GM19397 (cell line): Measurements from ENCODE around the gene RAD51B.

Experiments used
- ATAC-seq: cut with Tn5 transposase; IDR thresholded peaks from one replicate; pipeline ENCODE4 v1.9.1; 2021; ENCODE audit warnings: mild to moderate bottlenecking, moderate library complexity; ENCODE audit not compliant: unreplicated experiment

RAD51B gene

DNA sequence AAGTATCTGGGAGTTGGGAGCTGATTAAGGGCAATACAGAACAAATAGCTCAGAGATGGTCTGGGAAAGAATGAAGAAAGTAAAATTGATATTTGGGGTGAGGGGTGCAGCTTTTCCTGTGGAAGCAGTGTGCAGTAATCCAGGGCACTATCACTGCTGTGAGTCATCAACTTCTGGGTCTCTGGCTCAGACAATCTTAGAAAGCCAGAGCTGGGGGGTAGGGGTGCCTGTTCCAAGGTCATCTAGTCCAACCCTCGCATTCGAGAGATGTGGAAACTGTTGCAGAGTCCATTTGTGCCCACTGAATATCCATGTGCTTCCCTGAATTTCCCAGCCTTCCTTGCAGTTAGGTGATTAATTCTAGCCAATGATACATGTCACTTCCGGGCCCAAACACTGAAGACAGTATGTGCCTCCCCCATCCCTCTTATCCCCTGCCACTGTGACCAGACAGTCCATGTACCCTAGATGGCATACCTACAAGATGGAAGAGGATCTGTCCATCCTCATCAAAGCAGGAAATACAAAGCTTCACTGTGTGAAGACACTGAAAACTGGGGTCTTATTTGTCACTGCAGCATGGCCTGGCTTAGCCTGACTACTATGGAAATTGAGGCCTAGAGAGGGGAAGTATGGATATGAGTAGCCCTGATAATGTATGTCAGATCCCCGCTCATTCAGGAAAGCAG is 921.4 kb downstream of the RAD51B start:
- ATAC-seq: no peak

DNA sequence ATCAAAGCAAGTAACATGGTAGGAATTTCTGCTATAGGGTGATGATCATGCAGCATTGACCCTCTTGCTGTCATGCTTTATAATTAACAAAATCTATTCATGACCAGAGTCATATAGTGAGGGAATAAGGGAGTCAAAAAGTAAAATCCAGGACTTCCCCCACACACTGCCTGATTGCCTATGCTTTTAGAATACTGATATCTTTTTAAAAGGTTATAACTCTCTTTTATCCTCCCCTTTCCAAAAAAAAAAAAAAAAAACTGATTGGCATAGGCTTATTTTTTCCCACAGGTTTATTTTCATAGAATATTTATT is 921.9 kb downstream of the RAD51B start:
- no peak for ATAC-seq

DNA sequence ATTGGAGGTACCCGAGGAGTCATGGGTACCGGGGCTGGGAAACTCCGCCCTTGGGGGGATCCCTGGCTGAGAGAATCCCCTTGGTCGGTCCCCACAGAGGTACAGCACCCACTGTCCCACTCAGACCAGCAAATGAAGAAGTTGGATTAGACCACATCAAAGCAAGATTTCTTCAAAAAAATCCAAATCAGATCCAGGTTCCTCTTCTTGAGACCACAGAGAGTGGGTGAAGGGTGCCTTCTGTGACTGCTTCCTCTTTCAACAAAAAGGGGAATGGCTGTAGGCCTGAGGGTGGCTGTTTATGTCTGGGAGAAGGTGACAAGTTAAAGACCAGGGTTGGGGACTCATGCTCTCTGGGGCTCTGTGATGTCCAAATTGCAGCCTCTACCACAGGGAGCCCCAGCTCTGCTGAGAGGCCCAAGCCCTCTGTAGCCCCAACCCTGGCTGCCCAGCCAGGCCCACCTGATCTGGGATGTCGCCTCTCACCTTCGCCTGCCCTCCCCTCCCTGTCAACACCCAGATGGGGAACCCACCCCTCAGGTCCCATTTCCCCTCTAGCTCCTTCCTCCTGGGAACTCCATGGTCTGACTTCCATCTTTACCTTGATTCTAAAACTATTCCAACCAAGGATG is 922.4 kb downstream of the RAD51B start:
- ATAC-seq: peak; percentile 71

DNA sequence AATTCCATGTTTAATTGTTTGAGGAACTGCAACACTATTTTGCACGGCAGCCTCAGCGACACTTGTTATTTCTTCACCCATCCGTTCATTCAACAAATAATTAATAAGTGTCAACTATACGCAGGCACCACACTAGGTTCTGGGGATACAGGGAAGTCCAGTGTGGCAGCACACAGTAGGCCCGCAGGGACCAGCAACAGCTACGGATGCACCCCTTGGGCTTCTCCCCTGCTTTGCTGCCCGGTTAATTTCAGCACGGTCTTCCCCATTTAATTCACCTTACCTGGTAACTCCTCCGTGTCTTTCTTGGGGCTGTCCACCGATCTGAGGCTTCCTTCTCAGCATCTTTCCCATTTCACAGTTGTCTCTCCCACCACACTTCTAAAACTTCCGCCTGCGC is 925.0 kb downstream of the RAD51B start:
- no peak for ATAC-seq

DNA sequence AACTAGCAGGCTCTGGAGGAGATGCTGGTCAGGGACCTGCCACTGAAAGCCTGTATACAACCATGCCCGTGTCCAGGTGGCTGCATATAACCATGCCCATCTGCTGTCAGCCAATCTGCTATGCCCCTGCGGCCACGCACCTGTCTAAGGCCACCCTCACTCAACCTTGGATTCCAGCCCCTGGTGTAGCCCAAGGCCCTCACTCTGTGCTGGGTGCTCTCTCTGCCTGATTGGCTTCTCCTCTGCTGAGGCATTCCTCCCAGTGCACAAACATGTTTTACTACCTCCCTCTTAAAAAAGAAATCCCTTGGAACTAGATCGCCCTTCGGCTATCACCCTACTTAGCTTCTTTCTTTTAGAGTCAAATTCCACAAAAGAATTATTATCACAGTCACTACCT is 927.8 kb downstream of the RAD51B start:
- no peak for ATAC-seq

DNA sequence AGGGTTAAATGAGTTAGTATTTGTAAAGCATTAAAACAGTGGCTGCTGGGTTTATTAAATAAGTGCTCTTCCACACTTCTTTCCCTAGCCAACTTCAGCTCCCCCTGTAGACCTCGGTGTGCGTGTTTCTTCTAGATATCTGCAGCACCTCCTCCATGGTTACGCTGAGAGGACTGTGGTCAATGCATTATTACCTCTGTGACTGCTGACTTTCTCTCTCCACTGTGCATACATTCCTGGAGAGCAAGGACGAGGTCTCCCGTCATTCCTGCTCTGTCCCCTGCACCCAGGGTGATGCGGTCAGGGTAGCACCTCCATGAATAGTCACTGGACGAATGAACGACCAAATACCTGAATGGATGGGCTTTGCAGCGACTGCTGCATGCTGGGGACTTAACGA is 928.7 kb downstream of the RAD51B start:
- ATAC-seq: no peak

DNA sequence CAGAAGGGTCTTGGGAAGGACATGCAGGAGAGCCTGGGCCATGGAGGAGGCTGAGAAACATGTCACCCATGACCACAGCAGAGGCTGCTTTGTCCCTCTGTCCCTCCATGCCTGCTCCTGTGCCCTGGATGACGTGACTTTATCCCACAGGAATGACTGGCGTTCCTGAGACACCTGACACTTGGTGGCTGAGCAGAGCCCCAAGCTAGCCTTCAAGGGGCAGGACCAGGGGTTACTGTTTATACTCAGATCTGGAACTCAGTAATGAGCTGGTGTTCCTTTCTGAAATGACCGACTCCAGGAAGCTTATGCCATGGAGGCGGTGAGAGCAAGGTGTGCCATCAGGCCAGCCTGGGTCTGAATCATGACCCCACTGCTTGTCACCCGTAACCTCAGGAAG is 929.1 kb downstream of the RAD51B start:
- ATAC-seq: no peak

DNA sequence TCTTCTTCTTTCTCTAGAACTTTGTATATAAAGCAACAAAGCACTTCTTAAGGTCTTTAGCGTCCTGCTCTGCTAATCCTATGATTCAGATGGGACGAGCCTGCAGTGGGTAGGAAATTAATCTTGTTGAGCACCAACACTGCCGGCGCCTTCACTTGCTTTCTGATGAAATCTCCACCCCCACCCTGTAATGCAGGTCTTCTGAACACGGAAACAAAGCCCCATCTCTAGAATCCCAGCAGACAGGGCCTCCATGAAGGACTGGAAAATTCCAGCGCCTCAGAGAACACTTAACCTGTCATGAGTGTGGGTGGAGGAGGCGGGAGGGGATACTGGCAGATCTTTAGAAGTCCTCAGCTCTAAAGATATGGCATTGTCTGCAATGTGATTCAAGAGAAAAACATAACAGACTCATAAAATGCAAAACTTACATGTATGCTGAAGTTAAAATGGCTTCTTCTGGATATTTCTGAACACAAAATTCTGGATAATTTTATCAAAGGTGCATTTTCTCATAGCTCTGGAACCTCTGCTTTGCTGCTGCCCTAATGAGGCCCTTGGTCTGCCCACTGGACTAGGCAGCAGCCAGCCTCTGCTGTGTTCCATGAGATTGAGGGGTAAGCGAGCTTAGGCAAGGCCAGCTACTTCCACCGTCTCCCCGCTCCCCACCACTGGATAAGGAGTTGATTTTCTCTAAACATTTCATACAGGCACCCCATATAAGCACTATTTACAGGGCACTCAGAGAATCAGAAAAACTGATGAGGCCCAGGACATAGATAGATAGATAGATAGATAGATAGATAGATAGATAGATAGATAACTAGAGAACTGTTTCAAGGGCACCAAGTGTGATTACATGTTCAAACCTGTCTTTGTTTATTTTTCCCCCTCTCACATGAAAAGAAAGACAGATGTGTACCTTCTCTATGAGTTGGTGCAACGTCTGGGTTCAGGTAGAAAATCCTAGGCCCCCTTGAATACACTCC is 930.2 kb downstream of the RAD51B start:
- ATAC-seq: no peak

DNA sequence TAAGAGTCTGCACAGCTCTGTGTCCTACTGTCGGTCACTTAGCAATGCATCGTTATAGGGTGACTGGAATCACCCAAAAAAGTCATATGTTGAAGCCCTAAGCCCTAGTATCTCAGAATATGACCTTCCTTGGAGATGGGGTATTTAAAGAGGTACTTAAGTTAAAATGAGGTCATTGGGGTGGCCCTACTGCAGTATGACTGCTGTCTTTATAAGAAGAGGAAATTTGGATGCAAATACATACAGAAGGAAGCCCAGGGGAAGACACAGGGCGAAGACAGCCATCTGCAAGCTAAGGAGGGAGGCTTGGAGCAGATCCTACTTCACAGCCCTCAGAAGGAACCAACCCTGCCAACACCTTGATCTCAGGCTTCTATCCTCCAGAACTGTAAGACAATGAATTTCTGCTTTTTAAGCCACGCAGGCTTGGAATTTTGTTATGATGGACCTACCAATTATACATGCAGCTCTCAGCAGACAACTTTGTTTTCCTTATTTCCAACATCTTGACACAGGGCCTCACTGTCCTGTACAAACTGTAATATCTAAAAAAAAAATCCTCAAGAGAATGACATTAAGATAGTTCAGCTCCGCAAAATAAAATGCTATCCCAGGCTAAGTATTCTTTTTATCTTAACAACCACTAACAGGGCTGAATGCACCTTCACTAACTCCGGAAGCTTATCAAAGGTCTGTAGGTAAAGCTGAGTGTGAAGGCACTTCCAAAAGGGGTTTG is 932.9 kb downstream of the RAD51B start:
- ATAC-seq: no peak

DNA sequence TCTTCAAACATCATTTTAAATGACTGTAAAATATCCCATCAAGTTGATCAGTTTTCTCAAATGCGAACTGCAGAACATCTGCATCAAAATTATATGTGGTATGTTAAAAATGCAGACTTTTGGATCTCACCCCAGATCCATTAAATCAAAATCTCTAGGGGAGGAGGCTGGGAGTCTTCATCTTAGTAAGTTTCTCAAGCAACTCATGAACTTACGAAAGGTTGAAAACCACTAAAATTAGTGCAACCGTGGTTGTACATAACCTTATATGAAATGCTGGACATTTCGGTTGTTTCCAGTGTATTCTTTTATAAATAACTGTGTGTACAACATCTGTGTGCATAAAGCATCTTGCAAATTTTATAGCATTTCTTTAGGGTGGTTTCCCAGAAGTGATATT is 934.1 kb downstream of the RAD51B start:
- ATAC-seq: no peak

DNA sequence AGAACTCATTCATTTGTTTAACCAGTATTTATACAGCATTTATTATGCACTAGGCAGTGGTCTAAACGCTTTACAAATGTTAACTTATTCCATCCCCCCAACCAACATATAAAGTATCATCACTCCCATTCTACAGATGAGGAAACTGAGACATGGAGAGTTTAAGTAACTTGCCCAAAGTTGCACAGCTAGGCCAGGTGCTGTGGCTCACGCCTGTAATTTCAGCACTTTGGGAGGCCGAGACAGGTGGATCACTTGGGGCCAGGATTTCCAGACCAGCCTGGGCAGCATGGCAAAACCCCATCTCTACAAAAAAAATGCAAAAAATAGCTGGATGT is 935.4 kb downstream of the RAD51B start:
- ATAC-seq: no peak

DNA sequence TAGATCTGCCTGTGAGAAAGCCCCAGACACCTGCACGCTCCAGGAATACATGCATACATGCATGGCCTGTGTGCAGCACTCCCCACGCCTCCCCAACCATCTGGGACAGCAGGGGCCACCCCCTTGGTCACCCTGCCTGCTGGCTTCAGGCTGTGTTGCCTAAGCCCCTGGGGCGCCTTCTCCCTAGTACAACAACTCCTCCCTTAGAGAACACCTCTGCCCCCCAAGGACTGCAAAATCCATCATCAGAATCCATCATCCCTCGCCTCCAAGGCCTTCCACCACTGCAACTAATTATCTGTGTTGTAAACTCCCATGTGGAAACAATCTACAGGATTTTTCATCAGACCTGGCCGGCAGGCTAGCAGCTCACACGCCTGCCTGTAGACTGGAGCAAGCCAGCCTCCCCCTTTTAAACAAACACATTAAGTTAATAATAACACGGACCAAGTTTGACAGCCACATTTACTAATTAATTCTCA is 936.5 kb downstream of the RAD51B start:
- no peak for ATAC-seq

DNA sequence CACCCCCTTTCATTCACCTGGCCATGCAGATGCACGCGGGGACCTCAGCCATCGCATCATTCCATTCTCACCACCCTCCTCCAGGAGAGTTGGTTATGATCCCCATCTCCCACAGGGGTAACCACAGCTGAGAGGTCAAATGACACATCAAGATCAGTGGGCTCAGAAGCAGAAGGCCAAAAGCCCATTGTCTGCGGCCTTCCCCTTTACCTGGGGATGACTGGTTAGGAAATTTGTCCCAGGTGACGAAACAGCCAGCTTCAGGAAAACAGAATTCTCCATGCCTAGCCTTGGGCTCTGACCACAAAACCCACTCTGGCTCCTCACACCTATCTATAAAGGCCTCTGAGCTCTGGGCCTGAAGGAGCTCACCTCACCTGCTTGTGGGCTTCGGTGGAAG is 937.2 kb downstream of the RAD51B start:
- no peak for ATAC-seq

DNA sequence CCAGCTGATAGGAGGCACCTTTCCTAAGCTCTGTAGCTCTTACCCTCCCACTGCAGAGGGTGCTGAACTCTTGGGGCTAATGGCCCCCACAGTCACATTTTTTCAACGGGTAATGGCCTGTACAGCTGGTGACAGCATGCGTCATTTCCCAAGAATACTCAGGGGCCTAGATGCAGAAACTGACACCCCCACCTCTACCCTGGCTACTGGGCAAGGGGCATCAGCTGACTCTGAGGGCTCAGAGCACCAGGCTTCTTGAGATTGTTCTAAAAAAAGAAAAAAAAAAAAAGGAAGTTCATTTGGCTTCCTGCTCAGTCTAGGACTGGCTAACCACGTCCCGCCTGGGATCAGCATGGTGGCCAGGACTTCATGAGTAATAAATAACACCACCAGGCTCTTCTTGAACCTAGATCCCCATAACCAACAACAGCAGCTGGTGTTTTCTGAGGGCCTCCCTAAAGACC is 938.1 kb downstream of the RAD51B start:
- no peak for ATAC-seq

DNA sequence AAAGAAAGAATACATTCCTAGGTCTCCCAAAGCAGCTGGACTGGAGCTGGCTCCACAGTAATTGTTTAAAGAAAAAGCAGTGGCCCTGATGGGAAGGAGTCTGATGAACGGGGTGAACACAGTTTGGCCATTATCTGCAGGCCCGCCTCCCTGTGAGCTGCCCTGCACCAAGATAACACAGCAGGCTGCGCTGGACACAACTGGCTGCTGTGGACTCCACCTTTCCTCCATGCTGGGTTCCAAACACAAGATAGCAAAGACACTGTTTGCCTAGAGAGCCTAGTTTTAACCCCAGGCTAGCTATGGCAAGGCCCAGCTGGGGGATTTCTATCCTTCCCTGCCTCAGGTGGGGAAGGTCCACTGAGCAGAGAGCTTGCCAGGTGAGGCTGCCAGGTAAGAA is 938.7 kb downstream of the RAD51B start:
- ATAC-seq: no peak

DNA sequence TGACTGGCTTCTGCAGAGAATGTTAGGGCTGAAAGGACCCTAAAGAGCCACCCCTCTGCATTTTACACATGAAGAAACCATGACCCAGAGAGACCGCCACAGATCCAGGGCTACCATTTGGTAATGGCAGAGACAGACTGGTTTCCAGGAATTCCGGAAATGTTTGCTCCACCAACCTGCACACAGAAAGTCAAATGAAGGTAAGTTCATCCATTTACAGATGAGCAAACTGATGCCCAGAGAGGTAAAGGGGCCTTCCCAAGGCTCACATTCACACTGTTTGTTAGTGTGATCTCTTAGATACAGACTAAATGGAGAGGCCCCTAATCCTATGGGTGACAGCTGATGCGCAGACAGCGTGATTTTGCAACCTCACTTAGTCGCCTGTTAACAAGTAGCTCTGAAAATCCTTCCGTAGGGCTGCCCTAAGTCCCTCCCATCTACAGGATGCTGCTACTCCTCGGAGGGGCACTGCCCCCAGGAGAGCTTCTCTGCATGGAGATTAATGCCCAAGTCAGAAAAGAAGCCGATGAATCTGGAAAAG is 939.5 kb downstream of the RAD51B start:
- no peak for ATAC-seq

DNA sequence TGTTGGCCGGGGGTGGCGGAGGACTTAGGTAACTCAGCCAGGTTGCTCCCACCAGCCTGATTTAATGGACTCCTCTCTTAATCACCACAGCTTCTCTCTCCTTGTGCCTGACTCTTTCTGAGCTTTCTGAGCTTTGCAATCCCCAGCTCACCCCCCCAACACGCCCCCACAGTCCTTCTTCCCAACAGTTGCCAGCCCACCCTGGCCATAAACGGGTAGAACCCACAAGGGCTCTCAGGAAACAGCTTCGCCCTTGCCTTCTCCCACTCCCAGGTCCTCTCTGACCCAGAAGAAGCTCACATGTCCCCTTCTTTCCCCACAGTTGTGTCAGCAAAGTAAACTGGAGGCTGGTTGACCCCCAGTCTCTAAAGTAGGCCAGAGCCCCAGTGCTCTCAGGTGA is 940.4 kb downstream of the RAD51B start:
- ATAC-seq: no peak

DNA sequence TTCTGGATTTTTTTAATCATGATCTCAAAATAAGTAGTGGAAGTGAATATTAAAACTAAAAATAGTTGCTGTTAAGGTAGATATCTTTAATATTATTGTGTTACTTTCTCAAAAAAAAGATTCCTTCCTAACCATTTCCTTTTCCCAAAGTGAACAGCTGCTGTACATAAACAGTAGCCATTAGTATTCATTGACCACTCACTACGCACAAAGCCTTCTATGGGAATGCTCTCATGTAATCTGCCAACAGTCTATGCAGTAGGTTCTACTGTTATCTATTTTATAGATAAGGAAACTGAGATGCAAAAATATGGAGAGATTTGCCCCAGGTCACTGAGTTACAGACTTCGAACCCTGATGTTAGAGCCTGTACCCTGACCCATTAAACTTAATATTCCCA is 941.2 kb downstream of the RAD51B start:
- no peak for ATAC-seq

DNA sequence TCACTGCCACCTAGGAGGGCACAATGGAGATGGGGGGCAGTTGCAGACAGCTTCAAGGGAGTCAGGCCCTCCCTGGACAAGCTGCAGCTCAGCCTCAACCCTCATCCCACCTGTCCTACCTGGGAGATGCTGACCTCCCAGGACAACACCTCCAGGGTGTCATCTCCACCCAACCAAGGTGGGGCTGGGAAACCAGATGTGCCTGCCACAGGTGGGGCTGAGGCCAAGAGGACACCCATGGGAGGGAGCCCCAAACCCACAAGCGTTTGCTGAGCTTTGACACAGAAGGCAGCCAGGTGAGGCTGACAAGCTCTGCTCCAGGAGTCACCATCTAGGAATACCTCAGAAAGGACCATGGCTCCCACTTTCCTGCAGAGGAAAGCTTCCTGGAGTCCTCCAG is 941.8 kb downstream of the RAD51B start:
- ATAC-seq: no peak

DNA sequence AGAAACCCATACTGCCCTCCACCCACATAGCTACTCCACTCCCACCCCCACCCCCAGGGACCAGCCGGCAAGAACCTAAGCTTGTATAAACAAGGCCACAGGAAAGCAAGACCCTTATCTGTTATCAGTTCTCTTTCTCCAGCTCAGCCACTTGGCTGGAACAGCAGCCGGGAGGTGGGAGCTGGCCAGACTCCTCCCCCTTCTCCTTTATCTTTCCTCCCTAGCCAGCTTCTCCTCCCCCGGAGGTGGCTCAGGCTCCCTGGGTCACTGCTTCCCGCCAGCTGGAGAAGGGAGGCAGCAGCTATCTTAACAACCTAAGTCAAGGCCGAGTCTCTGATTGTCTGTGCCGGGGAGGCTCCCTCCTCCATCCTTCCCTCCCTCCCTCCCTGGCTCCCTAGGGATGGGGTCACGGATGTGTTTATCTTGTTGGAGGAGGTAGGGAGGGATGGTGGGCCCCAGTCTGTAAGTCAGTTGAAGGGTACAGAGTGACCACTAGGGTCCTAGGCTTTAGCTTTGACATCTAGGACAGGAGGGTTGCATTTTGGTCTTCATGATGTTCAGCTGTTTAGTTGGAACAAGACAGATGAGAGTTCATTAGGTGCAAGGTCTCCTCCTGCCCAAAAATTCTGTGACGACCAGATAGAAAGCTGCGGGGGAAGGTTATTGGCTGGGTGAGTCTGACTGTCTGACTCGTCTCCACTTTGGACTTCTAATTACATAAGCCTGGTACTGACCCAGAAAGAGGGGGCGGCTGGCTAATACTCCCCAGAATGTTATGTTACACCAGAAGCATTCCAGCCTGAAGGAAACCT is 943.6 kb downstream of the RAD51B start:
- no peak for ATAC-seq
